DOHH2 (cell line): Measurements from ENCODE around the gene PRSS12.

Experiments used
- H3F3A ChIP-seq: fragments of 200-600 bp; sonication (generic), shearing (Covaris generic); 2 replicates; pipeline ENCODE4 v1.6.0; 2016; ENCODE audit warnings: antibody characterized with exemption, mild to moderate bottlenecking; ENCODE audit not compliant: control insufficient read depth, insufficient read depth
- H3K27ac ChIP-seq: fragments of 200-600 bp; sonication (generic); 2 replicates; pipeline ENCODE4 v1.5.1; 2014; ENCODE audit warnings: low read depth, mild to moderate bottlenecking, low read length, moderate library complexity
- H3K27me3 ChIP-seq: fragments of 200-600 bp; sonication (generic); 2 replicates; pipeline ENCODE4 v1.6.1; 2014; ENCODE audit warnings: mild to moderate bottlenecking, low read length, mixed read lengths; ENCODE audit not compliant: control insufficient read depth
- H3K36me3 ChIP-seq: fragments of 200-600 bp; sonication (generic); 2 replicates; pipeline ENCODE4 v1.6.1; 2014; ENCODE audit warnings: mild to moderate bottlenecking, low read length, moderate library complexity, mixed read lengths; ENCODE audit not compliant: control insufficient read depth
- H3K4me1 ChIP-seq: fragments of 200-600 bp; sonication (generic); 2 replicates; pipeline ENCODE4 v1.6.1; 2014; ENCODE audit warnings: mild to moderate bottlenecking, low read length, mixed read lengths; ENCODE audit not compliant: control insufficient read depth
- H3K4me2 ChIP-seq: fragments of 200-600 bp; sonication (generic); 2 replicates; pipeline ENCODE4 v1.6.0; 2014; ENCODE audit warnings: mild to moderate bottlenecking, low read length, moderate library complexity
- H3K4me3 ChIP-seq: fragments of 200-600 bp; sonication (generic); 2 replicates; pipeline ENCODE4 v1.5.1; 2014; ENCODE audit warnings: mild to moderate bottlenecking, low read length, mixed read lengths
- H3K79me2 ChIP-seq: fragments of 200-600 bp; sonication (generic); 2 replicates; pipeline ENCODE4 v1.6.1; 2014; ENCODE audit warnings: mild to moderate bottlenecking, low read length, mixed read lengths; ENCODE audit not compliant: control insufficient read depth
- H3K9me2 ChIP-seq: fragments of 200-600 bp; sonication (generic); replicated peaks from 2 replicates; pipeline ENCODE4 v1.6.1; 2014; ENCODE audit warnings: mild to moderate bottlenecking, low read length, mixed read lengths; ENCODE audit not compliant: control insufficient read depth
- H3K9me3 ChIP-seq: fragments of 200-600 bp; sonication (generic); 2 replicates; pipeline ENCODE4 v1.6.1; 2014; ENCODE audit warnings: antibody characterized with exemption, low read length, mixed read lengths; ENCODE audit not compliant: control insufficient read depth, insufficient read depth
- H4K20me1 ChIP-seq: fragments of 200-600 bp; sonication (generic); 2 replicates; pipeline ENCODE4 v1.6.0; 2014; ENCODE audit warnings: low read depth, mild to moderate bottlenecking, antibody characterized with exemption, low read length, moderate library complexity; ENCODE audit not compliant: control insufficient read depth, insufficient read depth
- CTCF ChIP-seq: fragments of 200-600 bp; sonication (generic); IDR thresholded peaks from one replicate; pipeline ENCODE4 v1.5.1; 2014; ENCODE audit warnings: antibody characterized with exemption, mild to moderate bottlenecking, low read depth, low read length; ENCODE audit not compliant: poor library complexity, severe bottlenecking
- EZH2phosphoT487 ChIP-seq: fragments of 200-600 bp; sonication (generic); IDR thresholded peaks from 2 replicates; pipeline ENCODE4 v1.6.1; 2017; ENCODE audit warnings: borderline replicate concordance, mild to moderate bottlenecking, antibody characterized with exemption, low read length, moderate library complexity, mixed read lengths

PRSS12 gene

GRCh38 chr4:118343501-118343900, 9.3 kb downstream of the PRSS12 start:
- TF ChIP-seq CTCF, result no peak
- no peak for TF ChIP-seq EZH2phosphoT487
- H3K27me3 ChIP-seq, result no peaks in the 10 kb centered on the region
- no peaks in the 10 kb centered on the region for H3K36me3 ChIP-seq
- no peak overlapping the region for H3K4me2 ChIP-seq
- H3K4me3 ChIP-seq, result no peak overlapping the region
- no peaks in the 10 kb centered on the region for H3K4me1 ChIP-seq
- H4K20me1 ChIP-seq, result no peaks in the 10 kb centered on the region
- no peak overlapping the region for H3K27ac ChIP-seq
- no peaks in the 10 kb centered on the region for H3F3A ChIP-seq
- no peaks in the 10 kb centered on the region for H3K9me2 ChIP-seq
- no peaks in the 10 kb centered on the region for H3K9me3 ChIP-seq
- no peaks in the 10 kb centered on the region for H3K79me2 ChIP-seq

- H3K79me2 ChIP-seq, result no peaks in the 10 kb centered on the region
- no peaks in the 10 kb centered on the region for H3K9me2 ChIP-seq
- no peaks in the 10 kb centered on the region for H3K36me3 ChIP-seq
- no peaks in the 10 kb centered on the region for H3F3A ChIP-seq
- H3K4me2 ChIP-seq, result no peak overlapping the region
- TF ChIP-seq EZH2phosphoT487 (no peak), CTCF (no peak)
- H3K27ac ChIP-seq, result no peak overlapping the region
- H4K20me1 ChIP-seq, result no peaks in the 10 kb centered on the region
- H3K27me3 ChIP-seq, result 0 out of 2 replicates have a peak, but pooled peaks cover 2% of the 10 kb centered on the region
- H3K9me3 ChIP-seq, result no peaks in the 10 kb centered on the region
- no peaks in the 10 kb centered on the region for H3K4me1 ChIP-seq
- no peak overlapping the region for H3K4me3 ChIP-seq
Measured at GRCh38 chr4:118340109-118340508, 12.7 kb downstream of the PRSS12 start.

GRCh38 chr4:118338981-118339765, 13.6 kb downstream of the PRSS12 start:
- Histone ChIP-seq H3K27ac (no peak overlapping the region), H3K36me3 (no peaks in the 10 kb centered on the region)

More at GRCh38 chr4:118338981-118339765, 13.6 kb downstream of the PRSS12 start:
- no peaks in the 10 kb centered on the region for H3K9me2 ChIP-seq
- TF ChIP-seq EZH2phosphoT487, result no peak
- no peak for TF ChIP-seq CTCF
- H3K4me3 ChIP-seq, result no peak overlapping the region
- H4K20me1 ChIP-seq, result no peaks in the 10 kb centered on the region
- no peak overlapping the region for H3K4me2 ChIP-seq
- H3K79me2 ChIP-seq, result no peaks in the 10 kb centered on the region
- no peaks in the 10 kb centered on the region for H3K4me1 ChIP-seq
- H3F3A ChIP-seq, result no peaks in the 10 kb centered on the region
- H3K9me3 ChIP-seq, result no peaks in the 10 kb centered on the region
- H3K27me3 ChIP-seq, result 0 out of 2 replicates have a peak, but pooled peaks cover 2% of the 10 kb centered on the region
